Esophagus muscularis mucosa (tissue), 4 donors: ENCODE data around the gene ZSCAN10. TPM values are rescaled to one million over a fixed set of nuclear protein-coding genes. Genes with fewer than 3 reads are reported as not detected.
"Not testable (repeated sequence)": the region's sequence is repeated elsewhere in the genome, so short reads cannot be mapped to it uniquely, and the experiment has no call there.

Experiments
- DNase-seq: peaks from one replicate; pipeline ENCODE4 v3.0.0-alpha.2; 2017; ENCODE audit errors: extremely low spot score
- H3K27ac ChIP-seq, 4 donors: fragments of 200-600 bp; sonication (generic); replicated peaks in 1 of 4; 1 replicate in 3 of 4; 2 replicates in 1 of 4; pipeline ENCODE4 v1.5.1; 2016 to 2019; ENCODE audit warnings: mild to moderate bottlenecking in 1 of 4
- H3K27me3 ChIP-seq, 4 donors: fragments of 200-600 bp; sonication (generic); one replicate each; pipeline versions ENCODE4 v1.5.1 to v1.6.0; 2016 to 2019
- H3K36me3 ChIP-seq, 4 donors: fragments of 200-600 bp; sonication (generic); one replicate each; pipeline ENCODE4 v1.5.1; 2016 to 2019
- H3K4me1 ChIP-seq, 4 donors: fragments of 200-600 bp; sonication (generic); one replicate each; pipeline ENCODE4 v1.5.1; 2016 to 2019
- H3K4me3 ChIP-seq, 4 donors: fragments of 200-600 bp; sonication (generic); 1 replicate in 2 of 4; 2 replicates in 2 of 4; pipeline ENCODE4 v1.5.1; 2016 to 2019; ENCODE audit warnings: mild to moderate bottlenecking in 4 of 4, moderate library complexity in 1 of 4
- H3K9me3 ChIP-seq, 4 donors: fragments of 200-600 bp; sonication (generic); 1 replicate in 3 of 4; 2 replicates in 1 of 4; pipeline ENCODE4 v1.5.1; 2016 to 2019
- EP300 ChIP-seq: sonication (generic); formaldehyde crosslinking; IDR thresholded peaks from one replicate; pipeline ENCODE4 v1.6.1; 2017; ENCODE audit warnings: antibody characterized with exemption
- POLR2A ChIP-seq: fragments of 450-650 bp; IDR thresholded peaks from one replicate; pipeline ENCODE4 v1.6.1; 2017; ENCODE audit warnings: antibody characterized with exemption, moderate library complexity, mild to moderate bottlenecking, low read depth
- POLR2AphosphoS5 ChIP-seq, 2 donors: sonication (generic); formaldehyde crosslinking; IDR thresholded peaks; one replicate each; pipeline ENCODE4 v1.6.1; 2017; ENCODE audit warnings: antibody characterized with exemption in 2 of 2
- WGBS: methylation state at CpG from one replicate; pipeline ENCODE4 v1.1.5; 2018; 5-methylcytosine and 5-hydroxymethylcytosine counted together
- intact Hi-C: fragments of 100-400 bp; cut with DNase I; formaldehyde crosslinking; loops from one replicate; pipeline ENCODE4 v1.15.1; 2023
- total RNA-seq, 4 donors: library from RNA; depleted of rRNA; stranded (reverse); fragments of >200 nt; gene quantifications; one replicate each; pipeline versions ENCODE4 v1.1.0 to v1.2.1, GENCODE V29; 2016
- TF ChIP-seq, protein P1 (sequence below), 3 experiments: fragments of 200-600 bp in 2 of 3; fragments of 450-650 bp in 1 of 3; sonication (generic) in 2 of 3; IDR thresholded peaks; one replicate each; pipeline ENCODE4 v1.5.1; 2017 to 2019; ENCODE audit warnings: antibody characterized with exemption in 3 of 3, mild to moderate bottlenecking in 2 of 3, moderate library complexity in 1 of 3

Gene ZSCAN10
- total RNA-seq, 4 donors from 2014 or later: not detected

DNA sequence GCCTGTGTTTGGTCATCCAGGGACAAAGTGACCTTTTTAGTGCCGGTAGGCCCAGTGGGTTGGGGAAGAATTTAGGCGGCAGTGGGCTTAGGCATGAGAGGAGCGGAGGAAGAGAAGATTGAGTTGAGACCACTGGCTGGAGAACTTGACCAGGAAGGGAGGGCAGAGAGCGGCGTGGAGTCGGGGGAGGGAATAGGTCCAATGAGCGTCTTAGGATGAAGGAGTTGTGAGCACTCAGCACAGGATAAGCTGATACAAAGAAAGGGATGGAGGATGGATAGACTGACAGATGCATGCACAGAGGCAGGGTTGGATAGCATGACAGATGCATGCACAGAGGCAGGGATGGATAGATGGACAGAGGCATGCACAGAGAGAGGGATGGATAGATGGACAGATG, 25.6 kb downstream of the ZSCAN10 start:
- Histone ChIP-seq H3K27me3 (peaks cover 0 to 10% (median 0%) of the 10 kb centered on the region in 4 donors), H3K9me3 (no peaks in the 10 kb centered on the region), H3K27ac (no peak overlapping the region), H3K4me3 (no peak overlapping the region), H3K4me1 (peaks cover 0 to 13% (median 4%) of the 10 kb centered on the region in 4 donors), H3K36me3 (peaks cover 0 to 25% (median 2%) of the 10 kb centered on the region in 4 donors)
- TF ChIP-seq POLR2A: no peak
- TF ChIP-seq EP300: no peak
- no peak for TF ChIP-seq POLR2AphosphoS5 (IDR thresholded peaks at IDR 0.05)
- TF ChIP-seq, protein P1, sequence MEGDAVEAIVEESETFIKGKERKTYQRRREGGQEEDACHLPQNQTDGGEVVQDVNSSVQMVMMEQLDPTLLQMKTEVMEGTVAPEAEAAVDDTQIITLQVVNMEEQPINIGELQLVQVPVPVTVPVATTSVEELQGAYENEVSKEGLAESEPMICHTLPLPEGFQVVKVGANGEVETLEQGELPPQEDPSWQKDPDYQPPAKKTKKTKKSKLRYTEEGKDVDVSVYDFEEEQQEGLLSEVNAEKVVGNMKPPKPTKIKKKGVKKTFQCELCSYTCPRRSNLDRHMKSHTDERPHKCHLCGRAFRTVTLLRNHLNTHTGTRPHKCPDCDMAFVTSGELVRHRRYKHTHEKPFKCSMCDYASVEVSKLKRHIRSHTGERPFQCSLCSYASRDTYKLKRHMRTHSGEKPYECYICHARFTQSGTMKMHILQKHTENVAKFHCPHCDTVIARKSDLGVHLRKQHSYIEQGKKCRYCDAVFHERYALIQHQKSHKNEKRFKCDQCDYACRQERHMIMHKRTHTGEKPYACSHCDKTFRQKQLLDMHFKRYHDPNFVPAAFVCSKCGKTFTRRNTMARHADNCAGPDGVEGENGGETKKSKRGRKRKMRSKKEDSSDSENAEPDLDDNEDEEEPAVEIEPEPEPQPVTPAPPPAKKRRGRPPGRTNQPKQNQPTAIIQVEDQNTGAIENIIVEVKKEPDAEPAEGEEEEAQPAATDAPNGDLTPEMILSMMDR (IDR thresholded peaks at IDR 0.05): no peak
- WGBS: 88% methylated on average over 7 of the region's 7 CpGs
- intact Hi-C loops: no loop called here
- no peak for DNase-seq

DNA sequence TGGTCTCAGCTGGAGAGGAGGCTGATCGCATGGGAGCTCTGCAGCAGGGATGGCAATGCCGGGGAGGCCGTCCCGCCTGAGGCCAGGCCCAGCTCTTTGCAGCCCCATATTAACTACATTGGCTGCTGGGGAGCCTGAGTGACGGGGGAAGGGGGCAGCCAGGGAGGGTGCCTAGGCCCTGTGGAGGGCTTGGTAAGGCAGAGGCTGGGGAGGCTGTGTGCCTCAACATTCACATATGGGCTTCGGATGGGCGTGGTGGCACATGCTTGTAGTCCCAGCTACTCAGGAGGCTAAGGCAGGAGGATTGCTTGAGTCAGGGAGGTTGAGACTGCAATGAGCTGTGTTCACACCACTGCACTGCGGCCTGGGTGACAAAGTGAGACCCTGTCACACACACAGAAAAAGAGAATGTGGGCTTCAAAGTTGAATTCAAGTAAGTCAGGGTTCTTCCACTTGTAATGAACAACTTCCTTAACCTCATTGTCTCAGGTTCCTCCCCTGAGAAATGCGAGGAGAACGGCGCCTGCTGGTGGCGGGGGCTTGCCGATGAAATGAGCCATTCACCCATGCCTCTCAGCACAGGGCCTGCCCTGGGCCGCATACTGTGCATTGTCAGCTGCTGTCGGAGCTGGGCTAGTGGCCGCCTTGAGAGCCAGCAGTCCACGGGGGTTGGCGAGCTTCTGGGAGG, 26.4 kb downstream of the ZSCAN10 start:
- intact Hi-C loops, H3K9me3 ChIP-seq, H3K4me3 ChIP-seq, DNase-seq, H3K27ac ChIP-seq, H3K27me3 ChIP-seq: not testable (repeated sequence)
- H3K36me3 ChIP-seq: peaks cover 0 to 28% (median 2%) of the 10 kb centered on the region in 4 donors
- peaks cover 0 to 13% (median 4%) of the 10 kb centered on the region in 4 donors for H3K4me1 ChIP-seq
- WGBS: 50% methylated on average over 3 of the region's 18 CpGs

DNA sequence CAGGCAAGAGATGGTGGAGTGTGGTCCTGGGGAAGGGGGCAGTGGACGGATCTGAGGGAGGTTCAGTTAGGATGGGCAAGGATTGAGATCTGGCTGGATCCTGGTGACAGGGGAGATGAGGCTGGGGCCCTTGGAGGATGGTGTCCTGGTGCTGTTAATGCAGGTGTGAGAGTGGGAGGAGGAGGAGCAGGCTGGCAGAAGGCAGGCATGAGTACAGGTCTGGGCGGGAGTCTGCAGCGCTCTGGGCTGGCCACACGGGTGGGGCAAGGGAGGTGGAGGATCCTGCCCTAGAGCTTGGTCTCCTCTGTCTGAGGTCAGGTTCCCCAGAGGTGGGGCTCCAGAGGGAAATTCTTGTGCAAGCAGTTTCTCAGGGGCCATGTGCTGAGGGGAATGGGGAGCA, 26.9 kb downstream of the ZSCAN10 start:
- DNase-seq: not testable (repeated sequence)

DNA sequence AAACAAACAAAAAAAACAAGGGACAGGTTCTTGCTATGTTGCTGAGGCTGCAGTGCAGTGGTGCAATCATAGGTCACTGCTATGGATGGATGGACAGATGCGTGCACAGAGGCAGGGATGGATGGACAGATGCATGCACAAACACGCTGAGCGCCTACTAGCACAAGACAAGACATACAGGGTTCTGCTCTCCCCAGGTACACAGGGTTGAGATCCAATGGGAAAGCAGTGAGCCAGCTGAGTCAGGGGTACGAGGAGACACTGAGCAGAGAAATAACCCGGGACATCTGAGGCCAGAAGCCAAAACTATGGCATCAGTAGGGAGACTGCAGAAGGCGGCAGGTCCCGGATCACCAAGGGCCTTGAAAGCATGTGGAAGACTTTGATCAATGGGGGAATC, 27.4 kb downstream of the ZSCAN10 start:
- Histone ChIP-seq H3K36me3 (peaks cover 0 to 21% (median 2%) of the 10 kb centered on the region in 4 donors), H3K9me3 (no peaks in the 10 kb centered on the region), H3K27me3 (peaks cover 0 to 10% (median 0%) of the 10 kb centered on the region in 4 donors), H3K4me3 (no peak overlapping the region), H3K27ac (no peak overlapping the region), H3K4me1 (peaks cover 1 to 16% (median 4%) of the 10 kb centered on the region in 4 donors)
- DNase-seq: no peak
- TF ChIP-seq POLR2A: no peak
- no peak for TF ChIP-seq POLR2AphosphoS5 (IDR thresholded peaks at IDR 0.05)
- no peak for TF ChIP-seq EP300
- TF ChIP-seq, protein P1 (IDR thresholded peaks at IDR 0.05): no peak
- intact Hi-C loops: no loop called here
- 91% methylated on average over 7 of the region's 7 CpGs for WGBS

More for the DNA sequence above, 26.9 kb downstream of the ZSCAN10 start:
- WGBS: 81% methylated on average over 4 of the region's 4 CpGs
- H3K27me3 ChIP-seq, H3K9me3 ChIP-seq, H3K27ac ChIP-seq, intact Hi-C loops, H3K4me3 ChIP-seq: not testable (repeated sequence)
- Histone ChIP-seq H3K36me3 (peaks cover 0 to 25% (median 2%) of the 10 kb centered on the region in 4 donors), H3K4me1 (peaks cover 0 to 13% (median 4%) of the 10 kb centered on the region in 4 donors)

DNA sequence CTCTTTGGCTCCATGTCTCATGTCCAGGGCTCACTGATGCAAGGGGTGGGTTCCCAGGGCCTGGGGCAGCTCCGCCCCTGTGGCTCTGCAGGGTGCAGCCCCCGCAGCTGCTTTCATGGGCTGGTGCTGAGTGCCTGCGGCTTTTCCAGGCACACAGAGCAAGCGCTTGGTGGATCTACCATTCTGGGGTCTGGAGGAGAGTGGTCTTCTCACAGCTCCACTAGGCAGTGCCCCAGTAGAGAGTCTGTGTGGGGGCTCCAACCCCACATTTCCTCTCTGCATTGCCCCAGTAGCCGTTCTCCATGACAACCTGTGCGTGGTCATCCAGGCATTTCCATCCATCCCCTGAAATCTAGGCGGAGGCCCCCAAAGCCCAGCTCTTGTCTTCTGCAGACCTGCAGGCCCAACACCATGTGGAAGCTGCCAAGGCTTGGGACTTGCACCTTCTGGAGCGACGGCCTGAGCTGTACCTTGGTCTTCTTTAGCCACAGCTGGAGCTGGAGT, 28.4 kb downstream of the ZSCAN10 start:
- TF ChIP-seq POLR2AphosphoS5 (IDR thresholded peaks at IDR 0.05): no peak
- TF ChIP-seq POLR2A: no peak
- TF ChIP-seq, protein P1 (IDR thresholded peaks at IDR 0.05): no peak
- TF ChIP-seq EP300: no peak
- intact Hi-C loops: no loop called here
- DNase-seq: no peak
- WGBS: 92% methylated on average over 8 of the region's 9 CpGs
- Histone ChIP-seq H3K9me3 (no peaks in the 10 kb centered on the region), H3K36me3 (peaks cover 0 to 21% (median 2%) of the 10 kb centered on the region in 4 donors), H3K27ac (no peak overlapping the region), H3K4me1 (peaks cover 3 to 22% (median 13%) of the 10 kb centered on the region in 4 donors), H3K4me3 (no peak overlapping the region), H3K27me3 (peaks cover 0 to 10% (median 0%) of the 10 kb centered on the region in 4 donors)

DNA sequence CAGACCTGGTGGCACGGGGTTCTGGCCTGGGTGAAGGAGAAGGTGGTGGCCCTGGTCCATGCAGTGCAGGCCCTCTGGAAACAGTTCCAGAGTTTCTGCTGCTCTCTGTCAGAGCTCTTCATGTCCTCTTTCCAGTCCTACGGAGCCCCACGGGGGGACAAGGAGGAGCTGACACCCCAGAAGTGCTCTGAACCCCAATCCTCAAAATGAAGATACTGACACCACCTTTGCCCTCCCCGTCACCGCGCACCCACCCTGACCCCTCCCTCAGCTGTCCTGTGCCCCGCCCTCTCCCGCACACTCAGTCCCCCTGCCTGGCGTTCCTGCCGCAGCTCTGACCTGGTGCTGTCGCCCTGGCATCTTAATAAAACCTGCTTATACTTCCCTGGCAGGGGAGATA, 29.9 kb downstream of the ZSCAN10 start:
- DNase-seq, H3K4me3 ChIP-seq, H3K9me3 ChIP-seq, H3K27me3 ChIP-seq, H3K27ac ChIP-seq, intact Hi-C loops: not testable (repeated sequence)
- peaks cover 8 to 27% (median 24%) of the 10 kb centered on the region in 4 donors for H3K4me1 ChIP-seq
- 82% methylated on average over 10 of the region's 11 CpGs for WGBS
- peaks cover 0 to 21% (median 2%) of the 10 kb centered on the region in 4 donors for H3K36me3 ChIP-seq
